Middle frontal gyrus (tissue), 1 donor: ENCODE measurements around the gene CNTNAP4.

Experiments
- DNase-seq: peaks from one replicate; pipeline ENCODE4 v3.0.0-alpha.2; 2015; ENCODE audit warnings: low spot score; ENCODE audit errors: extremely low spot score

The CNTNAP4 gene

DNA sequence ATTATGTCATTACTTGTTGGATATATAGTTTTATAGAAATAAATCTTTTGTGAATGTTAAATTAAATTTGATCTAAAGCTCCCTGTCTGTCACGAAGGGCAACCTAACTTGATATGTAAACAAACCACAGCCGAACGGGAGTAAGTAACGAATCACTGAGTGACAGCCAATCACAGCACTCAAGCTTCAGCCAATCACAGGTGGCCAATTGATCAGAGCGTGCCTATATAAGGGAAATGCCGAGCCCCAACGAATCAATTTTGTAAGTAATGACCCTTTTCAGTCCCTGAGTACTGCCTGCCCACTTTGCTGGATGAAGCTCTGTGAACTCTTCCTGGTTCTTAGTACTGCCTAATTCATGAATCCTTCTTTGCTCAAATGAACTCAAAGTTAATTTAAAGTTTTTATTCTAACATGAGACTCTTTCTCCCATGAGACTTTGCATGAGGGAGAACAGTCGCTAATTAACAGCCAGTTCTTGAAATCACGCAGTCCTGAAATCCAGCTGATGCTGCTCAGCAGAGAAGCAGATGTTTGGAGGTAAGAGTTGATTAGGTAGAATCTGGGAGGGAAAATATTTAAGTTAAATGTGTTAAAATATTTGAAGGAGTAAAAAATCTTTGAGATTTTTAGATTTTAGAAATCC is 302.2 kb downstream of the CNTNAP4 start:
- no peak for DNase-seq

DNA sequence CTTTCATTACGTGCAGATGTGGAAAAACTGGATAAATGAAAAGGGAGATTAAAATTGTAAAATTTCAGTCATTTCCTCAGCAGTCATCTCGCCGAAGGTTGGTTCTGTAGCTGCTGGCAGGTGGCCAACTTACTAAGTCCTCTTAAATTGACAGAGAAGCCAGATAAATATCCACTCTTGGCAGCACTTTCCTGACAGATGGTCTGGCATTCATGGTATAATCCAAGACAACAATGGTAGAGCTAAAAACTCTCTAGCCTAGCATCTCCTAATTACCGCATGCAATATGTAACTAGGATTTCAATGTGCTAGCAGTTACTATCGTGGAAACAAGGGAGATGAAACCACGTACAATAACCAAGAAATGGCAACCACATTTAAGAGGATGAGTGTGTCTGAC is 306.3 kb downstream of the CNTNAP4 start:
- DNase-seq = peak; percentile 43

DNA sequence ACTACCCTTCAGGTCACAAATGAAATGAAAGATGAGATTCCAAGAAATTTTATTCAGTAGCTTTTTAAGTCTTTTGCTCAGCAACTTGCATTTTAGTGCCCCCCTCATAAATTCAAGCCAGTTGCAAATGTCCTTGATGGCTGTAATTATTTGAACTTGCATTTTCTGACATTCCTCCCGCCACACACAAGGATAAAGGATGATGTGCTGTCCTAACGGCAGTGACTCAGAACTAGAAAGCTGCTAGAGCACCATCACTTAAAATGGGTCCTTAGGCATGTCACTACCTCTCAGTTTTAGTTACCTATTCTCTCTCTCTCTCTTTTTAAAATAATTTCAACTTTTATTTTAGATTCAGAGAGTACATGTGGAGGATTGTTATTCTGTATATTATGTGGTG is 306.7 kb downstream of the CNTNAP4 start:
- DNase-seq = no peak

GRCh38 chr16:76598498-76598897 is 321.3 kb downstream of the CNTNAP4 start:
- no peak for DNase-seq

- DNase-seq = no peak
These were observed 330.1 kb downstream of the CNTNAP4 start for GRCh38 chr16:76607317-76607716.
